T-helper 1 cell treated with Interleukin-12 subunit alpha and Interleukin-12 subunit beta and Interleukin-4 antibody, amounts not matched to agents 30 μg/mL and 1 μg/mL, for 36 hours (primary cell): Measurements from ENCODE around the gene PAX9.

Source experiments
- H3K27ac Mint-ChIP-seq: one replicate; pipeline ENCODE4 v1.8.0; 2021; ENCODE audit warnings: mild to moderate bottlenecking, mixed read lengths
- H3K27me3 Mint-ChIP-seq: one replicate; pipeline ENCODE4 v1.8.0; 2021; ENCODE audit warnings: low read depth, mixed read lengths
- H3K36me3 Mint-ChIP-seq: one replicate; pipeline ENCODE4 v1.8.0; 2021; ENCODE audit warnings: low read depth, mixed read lengths
- H3K4me1 Mint-ChIP-seq: one replicate; pipeline ENCODE4 v1.8.0; 2021; ENCODE audit warnings: low read depth, mixed read lengths
- H3K4me3 Mint-ChIP-seq: one replicate; pipeline ENCODE4 v1.8.0; 2021; ENCODE audit warnings: mild to moderate bottlenecking, moderate library complexity, mixed read lengths
- H3K9me3 Mint-ChIP-seq: one replicate; pipeline ENCODE4 v1.8.0; 2021; ENCODE audit warnings: mixed read lengths

PAX9 gene

DNA sequence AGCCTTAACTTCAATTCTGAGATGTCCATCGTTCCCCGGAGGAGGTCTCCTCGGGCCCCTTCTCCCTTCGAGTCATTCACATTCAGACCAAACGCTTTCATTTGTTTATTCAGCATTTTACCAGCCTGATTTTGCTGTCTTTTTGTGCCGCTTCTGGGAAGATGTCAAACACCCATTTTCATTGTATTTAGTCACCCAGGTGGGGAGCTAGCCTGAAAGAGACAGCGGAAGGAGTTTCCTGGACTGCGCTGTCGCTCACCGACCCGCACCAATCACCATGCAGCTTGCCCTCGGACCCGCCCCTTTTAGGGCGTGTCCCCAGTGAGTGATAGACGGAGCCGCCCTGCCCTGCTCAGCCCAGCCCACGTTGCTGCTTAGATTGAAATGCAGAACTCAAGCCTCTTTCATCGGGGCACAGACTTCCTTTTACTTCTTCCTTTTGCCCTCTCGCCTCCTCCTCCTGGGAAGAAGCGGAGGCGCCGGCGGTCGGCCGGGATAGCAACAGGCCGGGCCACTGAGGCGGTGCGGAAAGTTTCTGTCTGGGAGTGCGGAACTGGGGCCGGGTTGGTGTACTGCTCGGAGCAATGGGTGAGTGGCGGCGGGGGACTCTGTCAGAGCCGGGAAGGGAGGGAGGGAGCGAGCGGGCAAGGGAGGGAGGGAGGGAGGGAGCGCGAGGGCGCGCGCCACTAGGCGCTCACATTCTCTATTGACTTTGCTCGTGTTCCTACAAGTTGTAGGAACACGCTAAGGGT lies at the start of gene PAX9:
Gene PAX9, plus strand, starts transcription at position 355 of the 752 bp plus-strand sequence. Its CDS starts 230 bp downstream, at position 585.
- H3K27me3 Mint-ChIP-seq, result peaks cover 96% of the 10 kb centered on the region
- no peak within 1 kb of the TSS for H3K4me3 Mint-ChIP-seq
- H3K9me3 Mint-ChIP-seq, result peaks cover 3% of the 10 kb centered on the region
- peaks cover 4% of the 10 kb centered on the region for H3K36me3 Mint-ChIP-seq
- peak within 1 kb of the TSS; percentile 77 for H3K27ac Mint-ChIP-seq
- H3K4me1 Mint-ChIP-seq, result peaks cover 10% of the 10 kb centered on the region

DNA sequence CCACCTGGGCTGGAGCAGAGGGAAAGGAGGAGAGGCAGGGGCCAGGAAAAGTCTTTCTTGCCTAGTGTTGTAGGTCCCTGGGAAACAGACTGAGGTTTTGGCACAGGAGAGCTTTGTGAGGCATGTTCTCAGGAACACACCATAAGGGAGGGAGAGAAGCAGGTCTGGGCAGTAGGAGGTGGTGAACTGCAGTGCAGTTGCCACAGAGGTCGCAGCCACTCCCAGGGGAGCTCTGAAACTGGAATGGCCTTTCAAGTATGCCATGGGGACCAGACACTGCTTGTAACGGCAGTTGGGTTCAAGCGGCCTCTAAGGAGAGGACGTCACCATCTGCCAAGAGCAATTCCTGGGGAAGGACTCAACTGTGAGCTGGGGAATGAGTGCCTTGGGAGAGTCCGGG lies 43.8 kb upstream of the PAX9 start:
- H3K36me3 Mint-ChIP-seq, result no peaks in the 10 kb centered on the region
- no peaks in the 10 kb centered on the region for H3K9me3 Mint-ChIP-seq
- no peak overlapping the region for H3K4me3 Mint-ChIP-seq
- no peak overlapping the region for H3K27ac Mint-ChIP-seq
- no peaks in the 10 kb centered on the region for H3K4me1 Mint-ChIP-seq
- H3K27me3 Mint-ChIP-seq, result no peaks in the 10 kb centered on the region

DNA sequence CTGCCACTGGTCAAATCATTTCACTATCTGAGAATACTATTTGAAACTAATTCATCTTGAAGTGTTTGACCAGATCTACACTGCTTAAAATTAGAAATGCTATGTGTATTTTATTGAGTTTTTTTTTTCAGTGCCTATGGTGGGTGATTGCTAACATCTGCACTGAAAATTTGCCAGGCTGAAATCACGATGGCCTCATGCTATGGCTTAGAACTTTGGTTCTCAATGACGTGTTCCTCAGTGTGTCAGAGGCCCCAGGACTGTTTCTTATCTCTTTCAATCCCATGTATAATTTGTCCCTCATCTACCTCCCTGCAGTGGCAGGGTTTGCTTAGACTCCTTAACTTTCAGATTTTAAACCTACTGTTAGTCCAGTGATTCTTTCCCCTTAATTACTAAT lies 43.0 kb upstream of the PAX9 start:
- H3K27ac Mint-ChIP-seq, result no peak overlapping the region
- no peaks in the 10 kb centered on the region for H3K27me3 Mint-ChIP-seq
- no peaks in the 10 kb centered on the region for H3K4me1 Mint-ChIP-seq
- H3K4me3 Mint-ChIP-seq, result no peak overlapping the region
- H3K36me3 Mint-ChIP-seq, result no peaks in the 10 kb centered on the region
- H3K9me3 Mint-ChIP-seq, result no peaks in the 10 kb centered on the region

DNA sequence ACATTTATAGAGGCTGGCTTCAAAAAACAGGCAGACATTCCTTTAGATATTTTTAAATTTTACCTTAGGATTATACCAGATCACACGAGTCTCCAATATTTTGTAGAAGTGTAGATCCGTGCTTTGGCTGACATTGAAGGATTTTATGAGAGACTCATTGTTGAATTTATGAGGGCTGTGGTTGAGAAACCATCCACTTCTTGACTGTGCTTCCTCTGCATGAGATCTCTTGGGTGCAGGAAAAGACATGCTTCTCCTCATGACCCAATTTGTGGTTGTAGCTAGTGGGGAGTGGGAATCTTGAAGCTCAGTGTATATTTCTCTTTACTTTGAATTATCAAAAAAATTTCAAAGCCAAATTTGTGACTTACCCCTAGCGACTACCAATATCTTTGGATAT lies 42.5 kb upstream of the PAX9 start:
- Mint-ChIP-seq H3K9me3 (no peaks in the 10 kb centered on the region), H3K4me1 (no peaks in the 10 kb centered on the region), H3K27me3 (no peaks in the 10 kb centered on the region), H3K36me3 (no peaks in the 10 kb centered on the region), H3K27ac (no peak overlapping the region), H3K4me3 (no peak overlapping the region)

DNA sequence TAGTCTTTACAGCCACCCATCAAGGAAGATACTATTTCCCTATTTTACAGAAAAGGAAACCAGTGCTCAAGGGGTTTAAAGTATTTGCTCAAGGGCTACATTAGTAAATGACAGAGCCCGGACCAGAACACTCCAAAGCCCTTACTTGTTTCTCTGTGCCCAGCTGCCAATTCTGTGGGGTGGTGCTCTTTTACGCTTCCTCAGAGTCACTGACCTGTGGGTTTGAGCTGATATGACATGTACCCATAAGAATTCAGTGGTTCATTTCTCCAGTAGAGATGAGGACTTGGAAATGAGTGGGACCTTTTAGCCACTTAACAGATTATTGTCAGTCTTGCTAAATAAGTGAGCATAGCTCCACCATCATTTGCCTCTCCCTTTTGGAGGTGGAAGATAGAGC lies 41.8 kb upstream of the PAX9 start:
- no peaks in the 10 kb centered on the region for H3K9me3 Mint-ChIP-seq
- no peak overlapping the region for H3K27ac Mint-ChIP-seq
- H3K27me3 Mint-ChIP-seq, result no peaks in the 10 kb centered on the region
- no peak overlapping the region for H3K4me3 Mint-ChIP-seq
- no peaks in the 10 kb centered on the region for H3K36me3 Mint-ChIP-seq
- no peaks in the 10 kb centered on the region for H3K4me1 Mint-ChIP-seq

DNA sequence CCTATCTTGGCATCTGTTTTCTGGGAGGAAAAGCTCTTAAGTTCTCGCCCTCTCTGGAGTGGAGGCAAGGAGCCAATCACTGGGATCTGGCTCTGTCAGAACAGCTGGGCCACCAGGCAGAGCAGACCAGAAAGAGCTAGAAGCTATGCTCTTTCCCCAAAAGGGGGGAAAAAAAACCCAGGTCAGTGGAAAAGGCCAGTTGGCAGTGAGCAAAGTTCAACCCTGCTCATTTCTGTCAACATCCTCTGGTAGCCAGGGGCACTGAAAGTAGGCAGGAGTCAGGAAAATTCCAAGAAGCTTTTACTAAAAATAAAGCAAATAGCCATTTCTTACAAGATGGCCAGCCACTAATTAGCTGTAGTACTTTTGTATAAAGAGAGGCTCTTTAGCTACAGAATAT lies 36.6 kb upstream of the PAX9 start:
- H3K27me3 Mint-ChIP-seq, result no peaks in the 10 kb centered on the region
- no peak overlapping the region for H3K4me3 Mint-ChIP-seq
- H3K36me3 Mint-ChIP-seq, result no peaks in the 10 kb centered on the region
- no peaks in the 10 kb centered on the region for H3K9me3 Mint-ChIP-seq
- H3K27ac Mint-ChIP-seq, result no peak overlapping the region
- H3K4me1 Mint-ChIP-seq, result no peaks in the 10 kb centered on the region

DNA sequence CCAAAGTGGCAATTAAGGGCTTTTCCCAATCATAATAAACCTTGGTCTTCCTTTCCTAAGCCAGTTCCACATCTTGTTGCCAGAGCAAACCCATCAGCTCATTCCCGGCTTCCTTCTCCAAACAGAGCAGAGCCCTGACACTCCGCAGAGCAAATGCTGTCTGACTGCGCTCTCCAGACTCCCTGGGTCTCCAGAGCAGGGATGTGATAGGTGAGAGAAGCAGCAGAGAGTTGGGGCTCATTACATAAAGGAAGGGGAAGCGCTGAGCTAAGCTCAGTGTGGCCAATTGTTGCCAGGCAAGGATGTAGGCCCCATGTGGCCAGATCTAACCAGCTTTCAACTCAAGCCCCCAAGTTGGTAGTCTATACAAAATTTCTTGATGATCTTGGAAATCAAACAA lies 36.2 kb upstream of the PAX9 start:
- Mint-ChIP-seq H3K4me1 (no peaks in the 10 kb centered on the region), H3K4me3 (no peak overlapping the region), H3K36me3 (no peaks in the 10 kb centered on the region), H3K27me3 (no peaks in the 10 kb centered on the region), H3K27ac (no peak overlapping the region), H3K9me3 (no peaks in the 10 kb centered on the region)

DNA sequence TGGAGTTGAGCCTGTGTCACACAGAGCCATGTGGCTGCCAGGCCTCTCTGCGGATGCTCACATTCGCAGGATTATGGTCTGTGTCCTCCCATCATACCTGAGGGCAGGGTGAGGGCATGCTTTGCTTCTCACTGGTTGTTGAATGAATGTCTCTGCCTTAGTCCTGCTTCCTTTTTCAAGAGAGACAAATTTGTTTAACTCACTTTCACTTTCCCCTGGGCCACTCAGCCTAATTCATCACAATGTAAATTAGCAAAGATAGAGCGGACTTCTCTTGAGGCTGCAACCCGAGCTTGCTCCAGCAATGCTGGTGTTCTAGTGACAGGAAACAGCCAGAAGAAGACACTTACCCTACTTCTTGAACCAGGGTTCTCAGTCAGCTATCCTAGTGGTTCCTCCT lies 35.5 kb upstream of the PAX9 start:
- Mint-ChIP-seq H3K27me3 (no peaks in the 10 kb centered on the region), H3K9me3 (no peaks in the 10 kb centered on the region), H3K36me3 (no peaks in the 10 kb centered on the region), H3K4me3 (no peak overlapping the region), H3K4me1 (no peaks in the 10 kb centered on the region), H3K27ac (no peak overlapping the region)

DNA sequence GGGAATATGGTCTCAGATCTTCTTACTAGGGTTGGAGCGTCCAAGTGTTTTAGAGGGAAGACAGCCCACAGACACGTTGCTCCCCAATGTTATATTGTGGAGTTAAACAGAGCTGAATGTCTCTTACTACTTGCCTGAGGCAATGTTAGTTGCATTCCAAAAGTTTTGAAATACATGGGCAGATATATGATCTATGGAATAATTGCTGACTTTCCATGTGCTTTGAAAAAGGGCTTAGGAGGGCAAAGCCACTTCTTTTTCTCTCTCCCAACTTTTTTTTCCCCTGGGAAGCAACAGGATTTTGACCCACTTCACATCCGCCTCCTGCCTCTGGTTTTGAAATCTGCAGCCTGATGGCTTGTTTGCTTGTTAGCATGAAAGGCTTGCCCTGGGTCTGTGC lies 33.7 kb upstream of the PAX9 start:
- Mint-ChIP-seq H3K9me3 (no peaks in the 10 kb centered on the region), H3K36me3 (no peaks in the 10 kb centered on the region), H3K27me3 (no peaks in the 10 kb centered on the region), H3K27ac (no peak overlapping the region), H3K4me3 (no peak overlapping the region), H3K4me1 (no peaks in the 10 kb centered on the region)

DNA sequence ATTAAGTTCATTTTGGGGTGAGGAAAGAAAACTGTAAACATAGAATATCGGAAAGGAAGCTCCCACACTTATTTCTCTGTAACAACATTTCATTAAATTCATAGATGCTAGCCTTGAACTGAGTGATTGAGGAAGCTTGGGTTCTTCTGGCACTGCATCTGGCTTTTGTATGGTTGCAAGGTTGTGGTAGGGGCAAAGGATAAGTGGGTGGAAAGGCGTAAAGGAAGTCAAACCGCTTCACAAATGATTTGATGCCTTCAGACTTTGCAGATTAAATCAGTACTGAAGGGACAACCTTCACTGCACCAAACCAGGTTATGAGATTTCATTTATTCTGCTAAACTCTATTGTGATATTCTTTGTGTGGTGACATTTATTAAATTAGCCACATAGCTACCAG lies 28.1 kb upstream of the PAX9 start:
- H3K4me1 Mint-ChIP-seq, result no peaks in the 10 kb centered on the region
- no peaks in the 10 kb centered on the region for H3K27me3 Mint-ChIP-seq

DNA sequence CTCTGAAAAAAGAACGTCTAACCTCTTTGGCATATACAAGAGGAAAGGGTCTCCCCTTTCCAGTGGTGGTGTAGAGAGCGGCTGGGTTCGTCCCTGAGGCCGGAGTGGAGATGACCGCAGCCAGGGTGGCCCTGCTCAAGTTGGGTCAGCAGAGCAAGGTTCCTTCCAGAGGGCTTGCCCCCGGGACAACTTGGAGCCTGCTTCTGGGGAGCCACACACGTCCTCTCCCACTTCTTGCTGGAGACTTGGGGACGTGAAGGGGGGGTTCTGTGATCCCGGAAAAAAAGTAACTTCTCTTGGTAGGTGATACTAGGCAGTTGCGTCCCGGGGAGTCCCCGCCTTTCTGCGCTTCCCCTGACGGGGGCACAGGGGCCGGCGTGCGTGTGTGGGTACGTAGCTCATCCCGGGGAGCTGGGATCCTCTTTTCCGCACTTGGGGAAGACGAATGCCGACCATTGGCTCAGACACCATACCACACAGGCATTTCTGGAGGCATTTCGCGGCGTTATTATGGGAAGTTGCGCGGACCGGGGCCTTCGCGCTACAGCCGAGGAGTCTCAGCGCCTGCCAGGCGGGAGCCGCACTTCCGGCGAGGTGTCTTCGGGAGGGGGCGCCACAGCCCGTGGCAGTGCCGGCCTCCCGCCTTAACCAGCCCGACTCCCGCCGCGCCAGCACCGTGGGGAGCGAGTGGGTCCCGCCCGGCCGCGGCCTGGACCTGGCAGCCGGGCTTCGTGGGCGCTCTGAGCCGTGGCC lies 14.8 kb upstream of the PAX9 start:
- peaks cover 62% of the 10 kb centered on the region for H3K27me3 Mint-ChIP-seq
- no peak overlapping the region for H3K4me3 Mint-ChIP-seq
- H3K36me3 Mint-ChIP-seq, result no peaks in the 10 kb centered on the region
- no peaks in the 10 kb centered on the region for H3K4me1 Mint-ChIP-seq
- H3K9me3 Mint-ChIP-seq, result no peaks in the 10 kb centered on the region
- no peak overlapping the region for H3K27ac Mint-ChIP-seq

More for the DNA sequence above, 28.1 kb upstream of the PAX9 start:
- Mint-ChIP-seq H3K27ac (no peak overlapping the region), H3K9me3 (peaks cover 2% of the 10 kb centered on the region), H3K4me3 (no peak overlapping the region), H3K36me3 (no peaks in the 10 kb centered on the region)

DNA sequence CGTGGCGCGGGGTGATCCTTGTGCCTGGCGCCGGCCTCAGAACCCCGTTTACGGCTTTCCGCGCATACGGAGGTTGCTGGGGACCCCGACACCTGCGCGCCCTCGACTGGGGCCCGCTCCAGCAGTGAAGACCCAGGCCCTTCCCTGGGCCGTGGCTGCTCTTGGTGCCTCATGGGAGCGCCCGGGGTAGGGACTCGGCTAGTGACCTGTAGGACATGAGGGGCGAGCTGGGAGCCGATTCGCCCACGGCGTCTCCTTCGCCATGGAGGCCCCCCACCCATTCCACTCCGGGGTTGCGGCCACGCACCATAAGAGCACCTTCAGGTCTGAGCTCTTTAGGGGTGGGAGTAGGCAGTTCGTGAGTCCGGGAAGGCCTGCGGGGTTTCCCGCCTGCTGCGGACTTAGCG lies 14.2 kb upstream of the PAX9 start:
- Mint-ChIP-seq H3K4me1 (no peaks in the 10 kb centered on the region), H3K36me3 (no peaks in the 10 kb centered on the region), H3K27me3 (peaks cover 64% of the 10 kb centered on the region), H3K27ac (no peak overlapping the region), H3K9me3 (no peaks in the 10 kb centered on the region), H3K4me3 (no peak overlapping the region)

DNA sequence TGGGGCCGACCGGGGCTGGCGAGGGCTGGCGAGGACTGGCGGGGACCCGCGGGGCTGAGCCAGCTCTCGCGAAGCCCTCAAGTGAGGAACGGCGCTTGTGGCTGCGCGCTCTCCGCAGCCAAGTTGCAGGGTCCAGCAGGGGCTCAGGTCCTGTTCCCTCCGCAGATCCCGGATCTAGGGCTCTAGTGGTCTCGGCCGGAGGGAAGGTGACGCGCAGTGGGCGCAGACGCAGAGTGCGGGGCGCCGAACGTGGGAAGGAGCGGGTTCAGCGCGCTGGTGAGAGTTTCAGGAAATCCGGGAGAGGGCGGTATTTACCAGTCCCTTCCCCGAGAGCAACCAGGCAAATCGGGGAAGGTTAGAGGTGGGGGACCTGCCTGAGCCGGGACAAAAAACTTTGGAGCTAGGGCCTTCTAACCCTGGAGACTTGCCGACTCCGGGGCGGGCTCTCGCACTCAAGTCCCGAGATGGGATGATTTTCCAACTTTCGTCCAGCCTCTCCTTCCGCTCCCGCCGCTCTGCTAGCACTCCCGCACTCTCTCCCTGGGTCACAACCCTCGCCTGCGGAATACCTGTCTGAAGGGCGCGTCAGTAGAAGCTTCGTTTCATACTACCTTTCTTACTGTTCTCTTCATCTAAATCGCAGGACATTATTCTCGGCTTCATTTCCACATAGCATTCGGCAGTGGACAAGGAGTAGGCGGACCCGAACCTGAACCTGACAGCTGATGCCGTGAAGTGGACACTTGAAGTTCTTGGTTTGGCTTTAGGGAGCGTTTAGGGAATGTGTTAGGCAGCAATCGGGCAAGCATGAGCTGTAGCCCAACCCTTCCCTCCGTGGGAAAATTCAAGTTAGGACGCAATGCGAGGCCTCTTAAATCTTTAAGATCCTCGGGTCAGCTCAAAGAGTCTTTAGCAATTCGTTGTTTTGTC lies 13.6 kb upstream of the PAX9 start:
- Mint-ChIP-seq H3K36me3 (no peaks in the 10 kb centered on the region), H3K9me3 (no peaks in the 10 kb centered on the region), H3K27me3 (peaks cover 71% of the 10 kb centered on the region), H3K27ac (no peak overlapping the region), H3K4me1 (no peaks in the 10 kb centered on the region), H3K4me3 (no peak overlapping the region)

DNA sequence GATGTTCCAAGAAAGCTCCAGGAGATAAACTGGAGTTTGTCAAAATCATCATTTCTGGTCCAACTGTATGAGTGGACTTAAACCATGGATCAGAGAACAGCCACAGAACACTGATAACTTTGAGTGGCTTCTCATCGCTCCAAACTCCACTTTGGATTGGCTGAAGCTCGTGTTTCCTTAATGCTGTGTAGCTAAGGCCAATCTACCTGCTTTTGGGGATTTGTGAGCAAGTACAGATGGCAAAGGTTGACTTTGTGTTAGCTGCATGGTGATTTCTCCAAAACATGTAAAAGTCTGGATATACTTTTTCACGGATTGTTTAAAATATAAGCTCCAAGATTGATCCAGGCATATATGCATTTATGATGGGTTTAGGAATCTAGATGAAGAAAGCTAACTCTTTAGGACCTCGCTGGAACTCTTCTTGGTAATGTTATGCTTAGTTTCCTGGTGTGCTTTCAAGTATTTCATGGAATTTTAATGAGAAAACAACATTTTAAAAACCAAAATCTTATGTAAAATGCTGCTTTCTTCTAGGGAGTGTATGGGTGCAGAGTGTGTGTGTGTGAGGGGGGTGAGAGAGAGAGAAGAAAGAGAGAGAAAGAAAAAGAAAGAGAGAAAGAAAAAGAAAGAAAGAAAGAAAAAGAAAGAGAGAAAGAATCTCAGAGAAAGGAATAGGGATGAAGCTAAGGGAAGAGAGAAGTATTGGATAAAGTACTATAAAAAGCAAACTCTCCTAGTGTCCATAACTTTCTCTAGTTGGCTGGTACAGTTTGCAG lies 11.6 kb upstream of the PAX9 start:
- Mint-ChIP-seq H3K36me3 (no peaks in the 10 kb centered on the region), H3K4me3 (no peak overlapping the region), H3K4me1 (no peaks in the 10 kb centered on the region), H3K9me3 (no peaks in the 10 kb centered on the region), H3K27me3 (peaks cover 83% of the 10 kb centered on the region), H3K27ac (no peak overlapping the region)
